CD4-positive, alpha-beta T cell treated with Interleukin-17A for 1 hour (primary cell): ENCODE results near the gene CEMIP2.
A peak's percentile ranks its signal among the peaks of the same experiment; 100 is the strongest.

Experiments used
- DNase-seq: peaks from one replicate; pipeline ENCODE4 v3.0.0-alpha.2; 2020

Gene CEMIP2

DNA sequence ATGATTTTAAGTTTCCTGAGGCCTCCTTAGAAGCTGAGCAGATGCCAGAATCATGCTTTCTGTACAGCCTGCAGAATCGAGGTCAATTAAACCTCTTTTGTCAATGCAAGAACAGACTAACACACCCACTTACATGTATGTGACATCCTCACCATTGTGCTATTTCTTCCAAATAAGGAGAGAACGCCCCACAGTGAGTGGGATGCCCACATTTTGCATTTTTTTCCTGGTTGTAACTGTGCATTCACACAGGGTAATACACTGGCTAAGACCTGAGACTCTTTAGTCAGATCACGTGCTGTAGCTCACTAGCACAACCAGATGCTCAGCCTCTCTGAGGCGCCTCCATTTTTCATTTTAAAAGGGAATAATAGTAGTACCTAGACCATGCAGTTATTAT is 4.4 kb upstream of the CEMIP2 start:
- no peak for DNase-seq

DNA sequence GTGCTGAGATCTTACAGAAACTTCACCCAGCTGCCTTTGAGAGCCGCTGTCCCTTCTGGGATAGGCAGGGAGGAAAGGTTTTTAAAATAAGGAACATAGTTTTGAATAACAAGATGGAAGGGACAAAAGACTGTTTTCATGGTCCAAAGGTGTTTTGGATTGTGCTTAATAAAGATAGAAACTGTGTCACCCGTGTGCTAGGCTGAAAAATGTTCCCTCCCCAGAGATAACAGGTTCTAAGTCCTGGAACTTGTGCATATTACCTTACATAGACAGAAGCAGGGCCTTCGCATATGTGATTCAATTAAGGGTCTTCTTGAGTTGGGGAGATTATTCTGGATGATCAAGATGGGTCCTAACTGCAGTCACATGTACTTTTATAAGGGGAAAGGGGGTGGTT is 1.9 kb upstream of the CEMIP2 start:
- DNase-seq: no peak

DNA sequence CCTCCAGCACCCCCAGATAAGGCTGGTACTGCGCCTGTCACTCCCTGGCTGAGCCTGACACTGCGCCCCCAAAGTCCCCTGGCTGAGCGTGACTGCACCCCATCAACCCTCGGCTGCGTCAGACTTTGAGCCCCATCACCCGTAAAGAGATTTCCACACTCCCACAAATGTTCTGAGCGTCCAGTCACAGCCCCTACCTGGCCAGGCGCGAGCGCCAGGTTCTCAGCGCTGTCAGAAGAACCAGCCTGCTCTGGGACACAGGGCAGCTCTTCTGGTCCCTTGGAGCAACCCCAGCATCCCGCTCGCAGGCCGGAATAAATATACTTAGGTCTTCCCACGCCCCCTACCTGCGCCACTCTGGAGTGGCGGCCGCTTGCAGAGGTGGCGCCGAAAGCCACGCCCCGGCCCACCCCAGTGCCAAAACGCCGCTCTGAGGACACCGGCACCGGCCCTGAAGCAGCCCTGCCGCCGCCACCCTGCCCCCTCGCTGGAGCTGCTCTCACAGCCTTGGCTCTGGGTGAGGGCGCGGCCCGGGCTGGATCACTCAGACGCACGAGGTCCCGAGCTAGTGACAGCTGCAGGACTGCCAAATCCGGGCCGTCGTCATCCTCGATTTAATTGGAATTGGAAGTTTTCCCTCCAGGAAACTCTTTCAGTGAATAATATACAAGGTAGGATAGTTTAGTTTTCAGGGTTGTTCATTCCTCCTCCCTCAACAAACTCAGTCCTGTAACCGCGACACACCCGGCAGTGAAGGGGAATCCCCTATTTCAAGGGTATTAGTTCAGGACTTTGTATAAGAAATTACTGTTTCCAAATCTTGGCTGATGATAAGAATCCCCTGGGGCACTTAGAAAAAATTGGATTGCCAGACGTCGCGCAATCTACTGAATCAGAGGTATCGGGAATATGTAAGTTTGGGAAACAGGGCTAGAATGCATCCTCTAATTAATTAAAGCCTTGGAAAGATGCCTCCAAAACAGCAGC is 1.2 kb upstream of the CEMIP2 start:
- peak; percentile 80 for DNase-seq

DNA sequence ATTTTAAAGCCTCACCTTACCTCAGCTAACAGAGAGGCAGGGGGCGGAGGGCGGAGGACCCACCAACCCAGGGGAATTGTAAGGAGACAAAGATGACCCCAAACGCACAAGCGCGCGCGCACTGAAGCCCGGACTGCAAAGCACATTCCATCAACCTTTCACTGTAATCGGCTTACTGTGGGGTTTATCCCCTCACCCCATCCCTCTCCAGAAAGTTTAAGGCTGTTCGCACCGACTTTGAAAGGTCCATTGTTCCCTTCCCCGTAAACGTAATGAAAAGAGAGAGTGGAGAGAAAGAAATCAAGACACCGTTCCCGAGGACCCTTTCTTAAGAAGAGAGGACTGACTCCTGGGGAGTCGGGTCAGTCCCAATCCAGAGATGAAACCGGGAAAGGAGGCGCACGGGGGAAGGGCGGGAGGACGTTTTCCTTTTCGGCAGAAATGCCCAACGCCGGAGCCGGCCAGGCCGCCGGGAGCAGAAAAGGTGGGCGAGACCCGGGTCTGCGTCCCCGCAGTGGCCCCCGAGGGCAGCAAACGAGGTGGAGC is 464 bp downstream of the CEMIP2 start:
- DNase-seq: no peak

DNA sequence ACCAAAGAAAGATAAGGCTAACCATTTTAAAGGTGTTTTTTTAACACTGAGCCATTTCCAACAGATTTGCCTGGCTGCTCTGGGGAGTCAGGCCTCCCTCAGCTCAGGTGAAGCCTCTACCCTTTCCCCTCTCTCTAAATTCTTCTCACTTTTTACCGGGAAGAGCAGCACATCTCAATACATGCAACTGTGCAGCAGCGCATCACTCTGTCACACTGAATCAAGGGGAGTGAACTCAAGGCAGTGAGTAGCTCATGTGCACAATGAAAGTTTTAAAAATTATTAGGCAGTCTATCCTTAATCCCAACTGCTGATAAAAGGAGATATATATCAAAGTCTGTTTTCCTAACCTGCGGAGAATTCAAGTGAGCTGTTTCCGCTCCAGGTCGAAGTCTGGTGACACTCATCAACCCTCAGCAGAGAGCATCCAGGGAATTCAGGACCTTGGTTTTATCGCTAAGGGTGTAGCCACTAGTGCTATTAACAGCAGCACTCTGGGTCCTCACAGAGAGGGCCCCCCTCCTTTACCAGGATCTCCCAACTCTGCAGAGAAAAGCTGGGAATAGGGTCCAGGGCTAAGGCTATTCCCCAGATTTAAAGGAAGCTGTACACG is 1.0 kb downstream of the CEMIP2 start:
- peak; percentile 21 for DNase-seq

DNA sequence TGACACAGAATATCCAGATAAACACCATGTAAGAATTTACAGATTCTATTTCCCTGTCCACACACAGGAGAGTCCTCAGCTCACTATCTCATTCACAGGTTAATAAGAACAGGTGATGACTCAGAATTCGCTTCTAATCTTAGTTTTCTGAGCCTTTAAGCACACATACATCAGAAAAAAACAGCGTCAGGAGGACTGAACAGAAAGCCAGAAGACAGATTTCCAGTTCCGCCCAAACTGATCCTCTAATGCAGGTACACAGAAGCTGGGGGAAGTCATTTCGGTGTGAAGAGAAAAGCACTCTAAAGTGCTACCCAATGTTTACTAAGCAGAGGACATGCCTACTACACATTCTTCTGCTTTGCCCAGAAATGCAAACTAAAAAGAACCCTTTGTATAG is 1.6 kb downstream of the CEMIP2 start:
- DNase-seq: peak; percentile 47

DNA sequence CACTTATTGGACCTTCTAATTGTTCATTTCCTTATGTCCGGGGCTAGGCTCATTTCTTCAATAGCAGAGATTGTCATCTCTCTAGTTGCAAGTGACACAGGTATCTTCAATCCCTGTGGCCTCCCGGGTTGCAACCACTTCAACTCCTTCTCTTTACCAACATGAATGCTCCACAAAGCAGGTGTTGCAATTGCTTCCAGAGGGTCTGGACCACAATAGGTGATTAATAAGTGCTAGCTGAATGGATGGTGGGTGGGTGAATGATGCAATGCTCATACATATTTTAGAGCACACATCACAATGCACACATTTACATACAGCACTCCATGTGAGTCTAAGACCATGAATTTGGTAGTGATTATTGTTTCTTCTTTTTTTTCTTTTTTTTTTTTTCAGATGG is 2.6 kb downstream of the CEMIP2 start:
- no peak for DNase-seq

DNA sequence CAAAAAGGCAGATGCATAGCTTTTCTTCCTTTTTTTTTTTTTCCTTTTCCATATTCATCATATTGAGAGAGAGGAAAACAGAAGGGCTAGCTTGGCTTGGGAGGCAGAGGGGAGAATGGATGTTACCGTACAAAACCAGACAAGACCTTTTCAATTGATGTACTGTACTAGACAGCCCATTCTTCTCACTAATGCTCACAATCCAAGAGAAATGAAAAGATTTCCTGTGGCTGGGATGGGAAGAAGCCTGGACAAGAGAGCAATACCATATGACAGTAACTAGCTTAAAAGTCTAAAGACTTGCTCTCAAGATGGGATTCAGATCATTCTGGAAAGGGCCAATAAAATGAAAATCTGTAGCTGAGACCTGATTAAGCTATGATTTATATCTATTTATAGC is 3.4 kb downstream of the CEMIP2 start:
- no peak for DNase-seq

DNA sequence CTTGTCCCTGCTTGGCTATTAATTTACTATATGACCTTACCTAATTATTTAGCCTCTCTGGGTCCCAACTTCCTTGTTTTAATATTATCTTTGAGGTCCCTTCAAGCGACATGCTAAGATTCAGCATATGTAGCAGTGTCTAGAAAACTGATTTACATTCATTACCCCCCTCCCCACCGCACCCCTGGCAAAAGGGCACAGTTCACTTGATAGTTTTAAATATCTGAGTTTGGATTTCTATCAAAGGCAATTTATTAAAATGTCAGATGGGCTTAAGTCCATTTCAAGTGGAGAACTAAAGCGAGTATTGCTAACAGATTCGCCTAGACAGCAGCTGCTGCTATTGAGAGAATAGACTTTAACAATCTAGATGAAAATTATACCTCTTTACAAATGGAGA is 3.9 kb downstream of the CEMIP2 start:
- DNase-seq: no peak

DNA sequence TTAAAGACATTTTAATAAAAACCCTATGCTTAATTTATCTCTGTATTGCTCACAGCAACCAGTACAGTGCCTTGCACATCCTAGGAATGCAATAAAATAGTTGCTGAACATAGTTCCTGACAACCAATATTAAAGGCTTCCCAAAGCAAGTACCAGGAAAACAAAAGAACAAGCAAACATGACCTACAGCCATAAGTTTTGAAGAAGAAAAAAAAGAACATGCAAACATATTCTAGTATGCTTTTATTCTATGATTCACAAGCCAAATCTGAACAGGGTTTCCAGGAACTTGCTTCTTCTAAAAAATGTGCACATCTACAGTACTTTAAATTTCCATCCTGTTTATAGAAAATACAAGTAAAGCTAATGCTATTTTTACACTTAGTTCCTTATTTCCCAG is 4.5 kb downstream of the CEMIP2 start:
- DNase-seq: no peak

DNA sequence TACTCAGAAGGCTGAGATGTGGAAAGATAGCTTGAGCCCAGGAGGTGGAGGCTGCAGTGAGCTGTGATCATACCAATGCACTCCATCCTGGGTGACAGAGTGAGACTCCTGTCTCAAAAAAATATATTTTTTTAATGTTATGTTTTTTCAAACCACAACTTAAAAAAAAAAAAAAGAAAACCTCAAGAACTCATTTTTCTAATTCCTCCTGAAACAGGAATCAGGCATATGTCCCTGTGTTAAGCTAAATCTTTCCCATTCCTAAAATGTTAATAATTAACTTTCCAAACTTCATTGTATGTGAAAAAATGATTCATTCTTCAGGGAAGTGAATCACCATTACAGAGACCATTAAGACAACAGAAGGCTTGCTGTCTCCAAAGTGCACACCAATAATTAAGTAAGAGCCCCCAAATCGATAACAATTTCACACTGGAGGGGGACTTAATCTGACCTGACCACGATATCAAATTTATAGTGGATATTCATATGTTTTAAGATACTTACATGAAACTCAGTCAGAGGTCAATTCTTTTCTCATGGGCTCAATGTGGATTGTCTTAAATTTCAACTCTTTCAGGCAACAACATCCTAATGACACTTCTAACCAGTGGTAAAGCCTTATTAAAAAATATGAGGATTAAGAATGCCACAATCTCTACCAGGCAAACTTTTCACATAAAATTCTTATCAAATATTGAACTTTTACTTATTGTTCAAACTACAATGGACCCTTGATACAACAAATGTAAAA is 5.2 kb downstream of the CEMIP2 start:
- DNase-seq: no peak

DNA sequence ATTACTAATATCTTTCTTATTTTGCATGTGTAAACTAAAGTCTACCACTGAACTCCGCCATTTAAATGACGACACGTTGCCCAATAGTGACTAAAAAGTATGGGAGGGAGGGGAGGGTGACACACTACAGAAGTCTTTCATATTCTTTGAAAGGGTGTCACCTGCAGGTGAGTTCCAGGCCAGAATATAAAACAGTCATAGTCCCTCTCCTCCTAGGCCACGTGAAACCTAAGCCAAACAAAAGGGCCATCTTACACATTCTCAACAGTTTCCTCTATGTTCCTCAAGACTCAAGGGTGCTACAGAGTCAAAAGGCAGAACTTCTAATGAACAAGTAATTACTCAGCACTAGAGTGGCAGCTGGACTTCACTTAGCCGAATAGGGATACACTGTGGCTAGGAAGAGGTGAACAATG is 6.4 kb downstream of the CEMIP2 start:
- peak; percentile 21 for DNase-seq

DNA sequence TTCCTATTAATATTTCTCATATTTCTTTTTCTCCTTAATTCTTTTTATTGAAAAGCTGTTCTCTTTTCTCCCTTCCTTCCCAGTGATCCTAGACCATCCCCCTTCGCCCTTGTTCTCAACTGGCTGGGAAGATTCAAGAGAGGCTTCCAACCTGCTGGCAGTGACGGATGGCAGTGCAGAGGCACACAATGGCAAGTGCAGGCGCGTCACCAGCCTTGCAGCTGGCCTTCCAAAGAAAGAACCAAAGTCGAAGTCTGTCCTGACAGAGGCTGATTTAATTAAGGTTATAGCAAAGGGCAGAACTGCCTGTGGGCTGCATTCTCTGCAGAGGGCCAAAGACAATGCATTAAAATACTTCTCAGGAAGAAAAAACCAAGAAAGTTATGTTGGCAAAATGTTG is 7.4 kb downstream of the CEMIP2 start:
- DNase-seq: no peak

DNA sequence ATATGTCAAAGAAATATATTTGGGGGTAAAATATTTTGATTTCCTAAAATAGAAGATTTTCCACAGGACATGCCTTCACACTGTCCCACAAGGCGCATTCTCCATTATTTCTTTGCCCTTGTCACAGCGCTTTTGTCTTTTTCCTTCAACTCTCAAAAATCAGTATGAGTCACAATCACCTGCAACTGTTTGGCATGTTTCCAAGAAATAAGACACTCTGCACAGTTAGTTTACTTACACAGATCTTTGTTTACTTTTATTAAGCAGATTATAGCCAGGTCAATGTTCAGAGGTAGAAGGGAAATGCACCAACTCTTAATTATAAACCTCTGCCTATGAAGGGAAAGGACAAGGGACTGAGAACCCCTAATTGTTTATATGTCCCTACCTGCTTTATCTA is 9.5 kb downstream of the CEMIP2 start:
- peak; percentile 30 for DNase-seq

DNA sequence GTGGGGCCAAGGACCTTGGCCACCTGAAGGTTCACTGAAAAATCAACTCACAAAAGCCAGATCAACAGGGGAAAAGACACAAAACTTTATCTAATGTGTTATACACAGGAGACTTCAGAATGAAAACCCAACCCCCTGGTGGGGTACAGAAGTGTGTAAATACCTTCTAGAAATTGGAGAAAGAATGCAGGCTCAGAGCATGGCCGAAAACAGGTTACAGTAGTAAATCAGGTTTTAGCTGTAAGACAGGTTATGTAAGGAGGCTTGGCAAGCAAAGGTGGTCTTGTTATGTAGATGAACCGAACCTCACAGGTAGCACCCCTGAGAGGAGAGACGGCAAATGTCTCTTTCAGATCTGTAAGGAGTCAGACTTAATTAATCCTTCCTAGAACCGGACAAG is 10.0 kb downstream of the CEMIP2 start:
- DNase-seq: no peak

DNA sequence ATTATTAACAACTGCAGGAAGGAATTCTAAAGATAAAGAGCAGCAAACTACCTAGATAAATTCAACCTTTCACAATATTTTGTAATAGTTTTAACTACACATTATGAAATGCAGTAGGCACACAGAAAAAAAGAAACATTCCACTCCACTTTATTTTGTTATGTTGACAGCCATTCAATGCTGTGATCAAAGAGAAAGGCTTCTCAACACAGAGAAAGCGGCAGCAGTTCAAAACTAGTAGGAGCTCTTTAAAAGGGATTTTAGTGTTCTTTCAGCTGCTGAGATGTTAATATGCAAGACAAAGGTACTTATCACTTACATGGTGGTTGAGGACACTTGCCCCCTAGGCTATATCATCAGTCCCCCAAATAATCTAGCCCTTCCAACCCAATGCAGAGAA is 11.6 kb downstream of the CEMIP2 start:
- no peak for DNase-seq

DNA sequence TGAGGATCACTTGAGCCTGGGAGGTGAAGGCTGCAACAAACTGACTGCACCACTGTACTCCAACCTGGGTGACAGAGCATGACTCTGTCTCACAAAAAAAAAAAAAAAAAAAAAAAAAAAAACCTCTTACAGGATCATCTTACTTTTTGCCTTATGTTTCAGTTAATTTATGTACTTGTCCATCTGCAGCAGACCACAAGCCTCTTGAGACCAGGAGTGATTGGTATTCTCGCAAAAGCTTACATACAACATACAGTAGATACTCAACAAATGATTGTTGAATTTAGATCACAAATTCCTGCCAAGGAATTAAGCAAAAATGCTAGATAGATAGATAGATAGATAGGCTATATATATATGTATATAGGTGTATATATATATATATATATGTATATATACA is 12.4 kb downstream of the CEMIP2 start:
- DNase-seq: no peak

DNA sequence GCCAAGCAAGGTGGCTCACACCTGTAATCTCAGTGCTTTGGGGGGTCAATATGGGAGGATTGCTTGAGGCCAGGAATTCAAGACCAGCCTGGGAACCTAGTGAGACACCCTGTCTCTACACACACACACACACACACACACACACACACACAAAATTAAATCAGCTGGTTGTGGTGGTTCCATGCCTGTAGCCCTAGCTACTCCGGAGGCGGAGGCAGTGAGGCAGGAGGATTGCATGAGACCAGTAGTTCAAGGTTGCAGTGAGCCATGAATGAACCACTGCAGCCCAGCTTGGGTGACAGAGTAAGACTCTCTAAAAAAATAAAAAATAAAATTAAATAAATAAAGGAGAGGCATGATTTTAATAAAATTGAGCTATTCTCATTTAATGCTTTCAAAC is 13.1 kb downstream of the CEMIP2 start:
- no peak for DNase-seq

DNA sequence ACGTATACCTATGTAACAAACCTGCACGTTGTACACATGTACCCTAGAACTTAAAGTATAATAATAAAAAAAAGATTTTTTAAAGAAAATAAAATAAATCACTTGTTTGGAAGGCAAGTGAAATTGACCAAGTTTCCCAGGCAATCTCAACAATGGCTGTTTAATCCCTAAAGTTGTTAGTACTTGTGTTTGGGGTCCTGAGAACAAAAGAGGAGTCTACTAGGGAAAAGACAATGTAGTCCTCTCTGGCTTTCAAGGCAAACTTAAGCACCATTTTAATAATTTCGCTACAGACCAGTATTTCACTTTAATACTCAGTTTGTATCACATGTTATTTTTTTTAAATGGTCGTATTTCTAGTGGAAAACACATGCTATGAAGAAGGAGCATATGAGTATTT is 14.2 kb downstream of the CEMIP2 start:
- no peak for DNase-seq

DNA sequence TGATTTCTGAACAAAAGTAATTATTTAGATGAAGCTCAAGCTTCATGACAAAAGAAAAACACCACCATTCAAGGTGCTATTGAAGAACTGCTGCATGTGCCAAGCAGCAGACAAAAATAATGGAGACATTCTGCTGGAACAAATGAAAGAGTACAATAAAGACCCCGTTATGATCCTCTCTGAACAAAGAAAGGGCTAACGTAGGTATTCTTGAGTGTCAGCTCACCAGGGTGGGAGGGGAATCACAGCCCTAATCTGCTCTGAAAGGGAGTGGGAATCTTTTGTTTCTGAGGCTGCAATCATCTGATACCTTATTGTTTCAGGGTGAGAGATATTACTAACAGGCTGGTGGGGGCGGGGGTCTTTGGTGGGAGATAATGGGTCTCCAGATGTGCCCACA is 15.4 kb downstream of the CEMIP2 start:
- DNase-seq: no peak

DNA sequence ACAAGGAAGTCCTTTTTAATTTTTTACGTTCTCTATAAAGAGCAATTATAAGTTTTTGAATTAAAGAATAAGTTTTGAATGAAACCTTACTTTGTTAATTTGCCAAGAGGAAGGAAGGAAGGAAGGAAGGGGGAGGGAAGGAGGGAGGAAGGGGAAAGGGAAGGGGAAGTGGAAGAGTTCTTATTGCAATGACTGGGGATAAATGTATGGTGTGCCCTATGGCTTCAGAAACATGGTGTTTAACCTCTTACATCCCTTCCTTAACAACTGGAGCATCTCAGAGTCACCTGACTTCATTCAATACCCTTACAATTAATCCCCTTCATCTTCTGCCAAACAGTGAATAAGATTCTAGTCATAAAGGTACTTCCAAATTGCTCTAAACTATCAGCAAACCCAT is 16.0 kb downstream of the CEMIP2 start:
- DNase-seq: no peak

DNA sequence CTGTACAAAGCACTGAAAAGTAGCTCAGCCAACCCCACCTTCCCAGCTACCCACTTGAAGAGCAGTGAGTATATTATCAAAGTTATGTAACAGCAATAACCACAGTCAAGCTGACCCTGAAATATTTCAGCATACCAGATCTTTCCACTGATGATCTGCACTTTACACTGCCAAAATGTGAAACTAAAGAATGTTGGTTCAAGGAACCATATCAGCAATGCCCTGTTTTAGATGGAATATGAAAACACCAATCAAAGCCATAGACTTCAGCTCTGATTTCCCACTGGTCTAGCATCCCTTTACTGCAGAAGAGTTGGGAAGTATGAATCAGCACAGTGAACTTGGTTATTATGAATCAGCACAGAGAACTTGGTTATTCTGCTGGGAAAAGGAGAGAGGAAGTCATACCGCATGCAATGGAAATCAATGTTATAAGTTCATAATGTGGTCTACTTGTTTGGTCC is 20.0 kb downstream of the CEMIP2 start:
- no peak for DNase-seq

DNA sequence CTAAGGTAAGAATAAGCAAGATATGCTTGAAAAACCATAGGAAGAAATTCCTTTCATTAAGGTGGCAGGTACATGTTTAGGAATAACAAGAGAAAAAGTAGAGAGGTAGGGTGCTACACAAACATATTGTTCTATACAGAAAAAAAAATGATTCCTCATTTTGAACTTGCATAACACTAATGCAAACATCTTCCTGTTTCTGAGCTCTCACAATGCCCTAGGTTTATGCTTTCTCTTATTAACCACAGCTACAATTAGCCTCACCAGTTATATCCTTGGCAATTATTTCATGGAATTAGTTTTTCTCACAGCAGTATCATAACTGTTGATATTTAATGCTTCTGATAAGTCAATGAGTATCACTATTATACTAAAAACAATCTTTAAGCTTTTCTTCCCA is 20.7 kb downstream of the CEMIP2 start:
- no peak for DNase-seq
